Pulmonary artery endothelial cell (primary cell): ENCODE results near the gene PXN. TPM values are rescaled to one million over a fixed set of nuclear protein-coding genes. Genes with fewer than 3 reads are reported as not detected.
"Not testable (repeated sequence)": the region's sequence is repeated elsewhere in the genome, so short reads cannot be mapped to it uniquely, and the experiment has no call there.

Experiments
- DNase-seq: peaks from one replicate; pipeline ENCODE4 v3.0.0-alpha.2; 2011; ENCODE audit warnings: low read depth, low spot score
- total RNA-seq: library from RNA; depleted of rRNA; stranded (reverse); fragments of >200 nt; gene quantifications from 2 replicates; pipeline ENCODE4 v1.2.3, GENCODE V29; 2014

The PXN gene
- total RNA-seq, 1 donor from 2014 or later, result 64.8 TPM

GRCh38 chr12:120227233-120228040 is 38.1 kb downstream of the PXN start:
- no peak for DNase-seq

- no peak for DNase-seq
Observed at GRCh38 chr12:120225852-120226640, 39.5 kb downstream of the PXN start.

- no peak for DNase-seq
Observed at GRCh38 chr12:120225200-120225558, 40.4 kb downstream of the PXN start.

GRCh38 chr12:120224304-120225199 is 41.0 kb downstream of the PXN start:
- DNase-seq, result no peak

DNA sequence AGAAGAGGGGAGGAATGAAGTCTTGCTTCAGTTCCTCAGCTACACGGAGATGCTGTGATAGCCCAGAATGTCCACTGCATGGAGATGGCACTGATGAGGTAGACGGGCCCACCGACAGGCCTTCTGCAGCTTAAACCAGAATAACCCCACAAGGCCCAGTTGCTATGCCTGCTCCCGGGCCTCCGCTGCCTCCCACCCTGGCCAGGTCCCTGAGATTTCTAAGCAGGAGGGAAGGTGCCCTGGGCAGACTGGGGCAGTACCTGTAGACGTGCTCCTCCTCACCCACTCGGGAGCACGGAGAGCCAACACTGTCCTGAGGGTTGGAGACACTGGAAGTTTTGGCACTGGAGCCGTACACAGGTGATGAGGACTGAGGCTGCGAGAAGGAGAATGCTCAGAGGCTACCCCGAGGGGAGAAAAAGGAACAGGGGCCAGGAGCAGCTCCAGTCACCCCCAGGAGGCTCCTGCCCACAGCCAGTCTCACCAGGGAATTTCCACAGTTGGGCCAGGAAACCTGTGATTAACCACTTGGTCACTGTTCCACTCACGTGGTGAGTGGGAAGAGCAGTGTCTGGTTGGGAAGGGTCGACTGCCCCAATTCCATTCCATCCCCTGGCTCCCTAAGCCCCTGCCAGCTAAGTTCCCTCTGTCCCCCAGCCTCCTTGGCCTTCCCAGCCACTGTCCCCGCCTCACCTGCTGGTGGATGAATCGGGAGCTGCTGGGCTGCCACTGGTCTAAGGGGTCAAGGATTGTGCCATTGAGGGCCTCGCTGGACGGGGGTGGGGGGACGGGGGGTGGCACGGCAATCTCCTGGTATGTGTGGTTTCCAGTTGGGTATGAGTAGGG is 41.8 kb downstream of the PXN start:
- DNase-seq, result no peak

GRCh38 chr12:120222288-120222832 is 43.2 kb downstream of the PXN start:
- no peak for DNase-seq

DNA sequence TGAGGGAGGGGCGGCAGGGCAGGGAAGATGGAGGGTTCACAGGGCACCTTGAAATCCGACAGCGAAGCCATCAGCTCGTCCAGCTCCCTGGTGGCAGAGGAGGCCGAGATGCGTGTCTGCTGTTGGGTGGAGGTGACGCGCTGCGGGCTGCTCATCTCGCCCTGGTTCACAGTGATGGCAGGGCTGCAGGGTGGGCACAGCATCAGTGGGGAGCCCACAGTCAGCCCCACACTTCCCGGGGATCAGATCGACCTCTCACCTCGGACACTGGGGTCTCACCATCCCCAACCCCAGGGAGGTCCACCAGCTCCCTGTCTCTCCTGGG is 44.0 kb downstream of the PXN start:
- no peak for DNase-seq

GRCh38 chr12:120220838-120221575 is 44.5 kb downstream of the PXN start:
- DNase-seq, result no peak

GRCh38 chr12:120218680-120219606 is 46.6 kb downstream of the PXN start:
- DNase-seq, result no peak

- DNase-seq, result no peak
Observed at GRCh38 chr12:120216742-120217605, 48.6 kb downstream of the PXN start.

- no peak for DNase-seq
Observed at GRCh38 chr12:120215766-120216735, 49.5 kb downstream of the PXN start.

DNA sequence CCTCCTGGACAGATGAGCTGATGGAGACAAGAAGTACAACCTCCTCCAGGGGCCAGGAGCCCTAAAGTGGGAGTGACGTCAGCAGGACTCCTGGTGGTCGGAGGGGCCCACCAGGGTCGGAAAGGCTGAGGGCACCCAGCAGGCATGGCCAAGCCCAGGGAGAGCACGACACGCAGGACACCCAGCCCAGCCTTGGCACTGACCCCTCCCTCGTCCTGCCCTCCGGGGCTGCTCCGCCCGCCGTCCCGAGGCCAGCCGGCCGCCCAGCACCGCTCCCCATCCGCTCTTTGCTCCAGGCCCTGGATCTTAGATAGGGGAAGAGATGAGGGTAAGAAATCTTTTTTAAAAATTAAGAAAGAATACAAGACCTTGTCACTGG is 50.2 kb downstream of the PXN start:
- DNase-seq, result no peak

DNA sequence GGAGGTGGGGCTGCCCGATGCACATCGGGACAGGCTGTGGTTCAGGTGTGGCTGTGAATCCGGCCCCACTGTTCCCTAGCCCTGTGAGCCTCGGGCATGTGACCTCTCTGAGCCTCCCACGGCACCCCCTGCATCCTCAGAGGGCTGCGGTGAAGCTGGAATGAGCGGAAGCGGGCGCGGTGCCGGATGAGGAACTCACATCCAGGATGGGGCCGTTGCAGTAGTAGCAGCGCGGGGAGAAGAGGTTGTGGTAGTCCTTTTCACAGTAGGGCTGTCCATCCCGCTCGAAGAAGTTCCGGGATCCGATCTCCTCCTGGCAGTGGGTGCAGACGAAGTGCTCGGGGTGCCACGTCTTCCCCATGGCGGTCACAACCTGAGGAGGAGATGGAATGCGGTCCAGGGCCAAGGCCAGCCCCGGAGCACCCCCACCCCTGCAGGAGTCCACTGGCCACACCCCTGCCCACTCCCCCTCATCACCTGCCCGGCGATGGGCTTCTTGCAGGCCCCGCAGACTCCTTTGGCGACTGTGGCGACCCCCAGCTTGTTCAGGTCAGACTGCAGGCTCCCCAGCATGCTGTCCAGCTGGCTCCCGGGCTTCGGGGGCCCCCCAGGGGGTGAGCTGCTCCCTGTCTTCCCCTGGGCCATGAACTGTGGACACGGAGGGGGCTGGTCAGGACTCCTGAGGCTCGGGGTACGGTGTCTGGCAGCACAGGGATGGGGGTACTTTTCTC is 50.7 kb downstream of the PXN start:
- DNase-seq, result no peak

- no peak for DNase-seq
Observed at GRCh38 chr12:120213758-120214157, 51.8 kb downstream of the PXN start.

- not testable (repeated sequence) for DNase-seq
Observed at GRCh38 chr12:120213182-120213581, 52.3 kb downstream of the PXN start.

DNA sequence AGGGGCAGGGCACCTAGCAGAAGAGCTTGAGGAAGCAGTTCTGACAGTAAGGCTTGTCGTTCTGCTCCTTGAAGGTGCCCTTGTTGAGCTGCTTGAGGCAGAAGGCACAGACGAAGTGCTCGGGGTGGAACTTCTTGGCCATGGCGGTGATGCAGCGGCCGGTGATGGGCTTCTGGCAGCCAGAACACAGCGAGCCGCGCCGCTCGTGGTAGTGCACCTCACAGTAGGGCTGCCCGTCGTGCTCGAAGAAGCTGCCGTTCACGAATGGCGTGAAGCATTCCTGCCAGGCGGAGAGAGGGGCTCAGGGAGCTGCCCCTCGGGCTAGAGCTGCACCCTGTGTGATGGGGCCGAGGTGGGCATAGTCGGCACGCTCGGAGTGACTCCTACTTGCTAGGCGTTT is 53.2 kb downstream of the PXN start:
- no peak for DNase-seq
